Peyer's patch (tissue), 4 donors: ENCODE measurements around the gene PEAK1. TPM values are rescaled to one million over a fixed set of nuclear protein-coding genes. Genes with fewer than 3 reads are reported as not detected.

Experiments
- DNase-seq, 3 donors: peaks; one replicate each; pipeline ENCODE4 v3.0.0-alpha.2; 2017 to 2019
- H3K27ac ChIP-seq, 4 donors: fragments of 200-600 bp; sonication (generic); one replicate each; pipeline ENCODE4 v1.5.1; 2016 to 2019
- H3K27me3 ChIP-seq, 2 donors: fragments of 200-600 bp; sonication (generic); one replicate each; pipeline ENCODE4 v1.5.1; 2019
- H3K36me3 ChIP-seq, 3 donors: fragments of 200-600 bp; sonication (generic); one replicate each; pipeline ENCODE4 v1.5.1; 2016 to 2019
- H3K4me1 ChIP-seq, 4 donors: fragments of 200-600 bp; sonication (generic); one replicate each; pipeline ENCODE4 v1.5.1; 2016 to 2019
- H3K4me3 ChIP-seq, 4 donors: fragments of 200-600 bp; sonication (generic); 1 replicate in 3 of 4; 2 replicates in 1 of 4; pipeline ENCODE4 v1.5.1; 2016 to 2019; ENCODE audit warnings: mild to moderate bottlenecking in 1 of 4
- H3K9me3 ChIP-seq, 4 donors: fragments of 200-600 bp; sonication (generic); one replicate each; pipeline ENCODE4 v1.5.1; 2016 to 2019; ENCODE audit warnings: mild to moderate bottlenecking in 1 of 4
- CTCF ChIP-seq, 6 experiments: fragments of 450-650 bp in 4 of 6; fragments of 200-600 bp in 2 of 6; sonication (generic) in 1 of 6; IDR thresholded peaks; one replicate each; pipeline ENCODE4 v1.5.1; 2017 to 2019; ENCODE audit warnings: antibody characterized with exemption in 6 of 6, mild to moderate bottlenecking in 3 of 6, moderate library complexity in 1 of 6
- POLR2A ChIP-seq, 2 donors: fragments of 450-650 bp; IDR thresholded peaks; one replicate each; pipeline ENCODE4 v1.5.1; 2017; ENCODE audit warnings: antibody characterized with exemption in 2 of 2, mild to moderate bottlenecking in 2 of 2, moderate library complexity in 2 of 2
- total RNA-seq, 4 donors: library from RNA; depleted of rRNA; stranded (reverse); fragments of >200 nt; gene quantifications; one replicate each; pipeline ENCODE4 v1.1.0, GENCODE V29; 2016

The PEAK1 gene
- total RNA-seq, 4 donors from 2014 or later: 28.7 to 81.7 (median 52.4) TPM

- peaks cover 0 to 6% (median 0%) of the 10 kb centered on the region in 3 donors for H3K36me3 ChIP-seq
- H3K4me1 ChIP-seq: no peaks in the 10 kb centered on the region
- DNase-seq: no peak
- H3K9me3 ChIP-seq: no peaks in the 10 kb centered on the region
- H3K27ac ChIP-seq: no peak overlapping the region
- H3K4me3 ChIP-seq: no peak overlapping the region
- no peak for TF ChIP-seq CTCF (IDR thresholded peaks at IDR 0.05)
- no peak for TF ChIP-seq POLR2A (IDR thresholded peaks at IDR 0.05)
- no peaks in the 10 kb centered on the region for H3K27me3 ChIP-seq
Measured at GRCh38 chr15:77239882-77240608, 179.9 kb downstream of the PEAK1 start.

DNA sequence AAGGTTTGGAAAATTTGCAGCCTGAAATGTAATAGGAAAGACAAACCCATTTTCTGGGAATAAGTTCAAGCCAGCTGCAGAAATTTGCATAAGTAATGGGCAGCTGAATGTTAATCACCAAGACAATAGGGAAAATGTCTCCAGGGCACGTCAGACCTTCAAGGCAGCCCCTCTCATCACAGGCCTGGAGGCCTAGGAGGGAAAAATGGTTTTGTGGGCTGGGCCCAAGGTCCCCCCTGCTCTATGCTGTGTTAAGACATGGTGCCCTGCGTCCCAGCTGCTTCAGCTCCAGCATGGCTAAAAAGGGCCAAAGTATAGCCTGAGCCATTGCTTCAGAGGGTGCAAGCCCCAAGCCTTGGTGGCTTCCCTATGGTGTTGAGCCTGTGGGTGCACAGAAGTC lies 184.3 kb downstream of the PEAK1 start:
- Histone ChIP-seq H3K36me3 (peaks cover 0 to 6% (median 0%) of the 10 kb centered on the region in 3 donors), H3K27ac (no peak overlapping the region), H3K4me1 (no peaks in the 10 kb centered on the region), H3K4me3 (no peak overlapping the region), H3K27me3 (no peaks in the 10 kb centered on the region), H3K9me3 (no peaks in the 10 kb centered on the region)
- TF ChIP-seq POLR2A (IDR thresholded peaks at IDR 0.05) (no peak), CTCF (IDR thresholded peaks at IDR 0.05) (no peak)
- DNase-seq: no peak

- H3K4me3 ChIP-seq: no peak overlapping the region
- TF ChIP-seq CTCF (IDR thresholded peaks at IDR 0.05): no peak
- no peak for TF ChIP-seq POLR2A (IDR thresholded peaks at IDR 0.05)
- no peak overlapping the region for H3K27ac ChIP-seq
- DNase-seq: no peak
- H3K4me1 ChIP-seq: peaks cover 0 to 8% (median 0%) of the 10 kb centered on the region in 4 donors
- H3K27me3 ChIP-seq: no peaks in the 10 kb centered on the region
- no peaks in the 10 kb centered on the region for H3K9me3 ChIP-seq
- H3K36me3 ChIP-seq: no peaks in the 10 kb centered on the region
Measured at GRCh38 chr15:77228828-77229227, 191.1 kb downstream of the PEAK1 start.

GRCh38 chr15:77226652-77227051 lies 193.3 kb downstream of the PEAK1 start:
- no peak overlapping the region for H3K4me3 ChIP-seq
- H3K27me3 ChIP-seq: no peaks in the 10 kb centered on the region
- H3K4me1 ChIP-seq: peaks cover 0 to 8% (median 0%) of the 10 kb centered on the region in 4 donors
- H3K27ac ChIP-seq: peak overlapping the region in 3 of 4 donors; percentile 2 to 58 (median 37)
- peak in 1 of 2 donors; percentile 15 for TF ChIP-seq POLR2A (IDR thresholded peaks at IDR 0.05)
- no peak for TF ChIP-seq CTCF (IDR thresholded peaks at IDR 0.05)
- H3K36me3 ChIP-seq: no peaks in the 10 kb centered on the region
- no peaks in the 10 kb centered on the region for H3K9me3 ChIP-seq
- no peak for DNase-seq

DNA sequence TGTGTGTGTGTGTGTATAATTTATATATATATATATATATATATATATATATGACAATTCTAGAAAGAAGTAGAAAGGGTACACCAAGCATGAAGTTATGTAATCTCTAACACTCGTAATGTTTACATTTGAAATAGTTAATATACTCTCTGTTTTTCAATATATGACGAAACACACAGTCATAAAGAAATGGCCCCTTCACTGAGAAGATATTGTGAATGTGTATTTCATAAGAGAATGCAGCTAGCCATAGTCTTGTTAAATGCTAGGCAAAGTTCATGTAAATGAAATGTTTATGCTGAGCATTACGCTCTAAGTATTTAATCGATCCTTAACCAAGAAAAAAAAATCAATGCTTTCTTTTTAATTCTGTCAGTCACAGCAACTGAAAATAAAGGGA lies 194.3 kb downstream of the PEAK1 start:
- Histone ChIP-seq H3K27ac (no peak overlapping the region), H3K9me3 (no peaks in the 10 kb centered on the region), H3K36me3 (no peaks in the 10 kb centered on the region), H3K4me1 (peaks cover 0 to 8% (median 0%) of the 10 kb centered on the region in 4 donors), H3K27me3 (no peaks in the 10 kb centered on the region), H3K4me3 (no peak overlapping the region)
- no peak for TF ChIP-seq POLR2A (IDR thresholded peaks at IDR 0.05)
- no peak for TF ChIP-seq CTCF (IDR thresholded peaks at IDR 0.05)
- no peak for DNase-seq
